GM12878 (cell line): ENCODE measurements around the gene CCDC70. TPM values are rescaled to one million over a fixed set of nuclear protein-coding genes. Genes with fewer than 3 reads are reported as not detected.

Experiments
- BRCA1 ChIP-seq: IDR thresholded peaks from 2 replicates; pipeline ENCODE4 v1.6.1; 2011; ENCODE audit warnings: low read depth, low read length, improper control_type of control experiment
- CBFB ChIP-seq: IDR thresholded peaks from 2 replicates; pipeline ENCODE4 v1.6.1; 2016; ENCODE audit warnings: antibody characterized with exemption, low read depth
- DPF2 ChIP-seq: fragments of 450-650 bp; IDR thresholded peaks from 2 replicates; pipeline ENCODE4 v1.6.1; 2017; ENCODE audit warnings: mild to moderate bottlenecking
- E2F4 ChIP-seq: IDR thresholded peaks from 2 replicates; pipeline ENCODE4 v1.6.1; 2012; ENCODE audit warnings: low read depth, low read length, improper control_type of control experiment
- KDM1A ChIP-seq: fragments of 200-600 bp; sonication (generic); IDR thresholded peaks from 2 replicates; pipeline ENCODE4 v1.6.1; 2016; ENCODE audit warnings: borderline replicate concordance
- MXI1 ChIP-seq: fragments of 150-350 bp; IDR thresholded peaks from 2 replicates; pipeline ENCODE4 v1.6.1; 2011; ENCODE audit warnings: low read depth, mild to moderate bottlenecking, inconsistent platforms, low read length, improper control_type of control experiment
- NBN ChIP-seq: fragments of 450-650 bp; IDR thresholded peaks from 2 replicates; pipeline ENCODE4 v1.6.1; 2016
- NKRF ChIP-seq: fragments of 450-650 bp; conservative IDR thresholded peaks from 2 replicates; pipeline ENCODE4 v1.6.1; 2017; ENCODE audit warnings: mild to moderate bottlenecking, moderate library complexity
- PML ChIP-seq: IDR thresholded peaks from 2 replicates; pipeline ENCODE4 v1.6.1; 2012; ENCODE audit warnings: low read length, inconsistent platforms
- RCOR1 ChIP-seq: conservative IDR thresholded peaks from 2 replicates; pipeline ENCODE4 v1.6.1; 2012; ENCODE audit warnings: low read depth, low read length, improper control_type of control experiment
- RELB ChIP-seq: fragments of 450-650 bp; IDR thresholded peaks from 2 replicates; pipeline ENCODE4 v1.6.1; 2017; ENCODE audit warnings: low read depth, mild to moderate bottlenecking, moderate library complexity
- SREBF1 ChIP-seq: IDR thresholded peaks from 2 replicates; pipeline ENCODE4 v1.6.1; 2012; ENCODE audit warnings: mild to moderate bottlenecking, low read length
- SUZ12 ChIP-seq: fragments of 200-600 bp; sonication (generic); IDR thresholded peaks from one replicate; pipeline ENCODE4 v1.6.1; 2018; ENCODE audit warnings: antibody characterized with exemption, mild to moderate bottlenecking; ENCODE audit not compliant: unreplicated experiment
- TARDBP ChIP-seq: IDR thresholded peaks from 2 replicates; pipeline ENCODE4 v1.6.1; 2016; ENCODE audit warnings: borderline replicate concordance
- ZBED1 ChIP-seq: IDR thresholded peaks from 2 replicates; pipeline ENCODE4 v1.6.1; 2016; ENCODE audit warnings: borderline replicate concordance
- ZNF592 ChIP-seq: fragments of 450-650 bp; IDR thresholded peaks from 2 replicates; pipeline ENCODE4 v1.6.1; 2017; ENCODE audit warnings: mild to moderate bottlenecking, moderate library complexity
- polyA plus RNA-seq, 11 experiments: library from polyadenylated mRNA; depleted of rRNA in 4 of 11; unstranded in 6 of 11; stranded (reverse) in 5 of 11; fragments of >200 nt; fragmentation: Nextera tagmentation in 4 of 11; fragmentation: Illumina TruSeq in 1 of 11; extraction: Ambion mirVana in 4 of 11; extraction: Trizol in 1 of 11; gene quantifications; 1 replicate in 1 of 11; 2 replicates in 10 of 11; pipeline versions ENCODE4 v1.2.1 to v1.2.3, GENCODE V29; 2011 to 2016; ENCODE audit warnings: inconsistent platforms in 2 of 11, missing spikeins in 2 of 11, low read depth in 1 of 11
- total RNA-seq, 4 experiments: library from RNA; depleted of rRNA in 3 of 4; stranded (reverse); fragments of >200 nt in 3 of 4; fragmentation: Illumina TruSeq in 1 of 4; extraction: Trizol in 1 of 4; gene quantifications; 2 replicates each; pipeline versions ENCODE4 v1.2.1 to v1.2.3, GENCODE V29; 2013 to 2021

The CCDC70 gene
- total and polyA plus RNA-seq, 10 of the 15 experiments (the other 5 are each of a cell fraction or from before 2014, with no cell fraction given), result not detected

GRCh38 chr13:51910508-51910907, 48.7 kb downstream of the CCDC70 start (continued):
- TF ChIP-seq RELB (no peak), BRCA1 (no peak), SREBF1 (no peak), KDM1A (no peak), ZNF592 (no peak), MXI1 (no peak), PML (no peak), NBN (no peak), SUZ12 (no peak), CBFB (no peak), ZBED1 (no peak), NKRF (no peak), DPF2 (no peak), TARDBP (no peak), RCOR1 (no peak), E2F4 (no peak)
